Gastroesophageal sphincter (tissue), 4 donors: Measurements from ENCODE around the gene TRIM38. TPM values are rescaled to one million over a fixed set of nuclear protein-coding genes. Genes with fewer than 3 reads are reported as not detected.
"Not testable (repeated sequence)": the region's sequence is repeated elsewhere in the genome, so short reads cannot be mapped to it uniquely, and the experiment has no call there.

Experiments
- ATAC-seq: fragments of 150-250 bp; one replicate; pipeline ENCODE4 v1.9.1; 2016; ENCODE audit warnings: mild to moderate bottlenecking, moderate library complexity
- H3K27ac ChIP-seq, 4 donors: fragments of 200-600 bp; sonication (generic) in 3 of 4; 1 replicate in 3 of 4; 2 replicates in 1 of 4; pipeline ENCODE4 v1.5.1; 2016 to 2019
- H3K27me3 ChIP-seq: fragments of 200-600 bp; sonication (generic); one replicate; pipeline ENCODE4 v1.5.1; 2019
- H3K36me3 ChIP-seq, 2 donors: fragments of 200-600 bp; sonication (generic); one replicate each; pipeline ENCODE4 v1.5.1; 2019; ENCODE audit warnings: control low read depth in 1 of 2
- H3K4me1 ChIP-seq, 3 donors: fragments of 200-600 bp; sonication (generic); 1 replicate in 2 of 3; 2 replicates in 1 of 3; pipeline ENCODE4 v1.5.1; 2016 to 2019; ENCODE audit warnings: control low read depth in 2 of 3
- H3K4me3 ChIP-seq, 2 donors: fragments of 200-600 bp; sonication (generic); one replicate each; pipeline ENCODE4 v1.5.1; 2019; ENCODE audit warnings: mild to moderate bottlenecking in 1 of 2, moderate library complexity in 1 of 2
- H3K9me3 ChIP-seq, 3 donors: fragments of 200-600 bp; sonication (generic); one replicate each; pipeline ENCODE4 v1.5.1; 2017 to 2019; ENCODE audit warnings: control low read depth in 2 of 3
- EP300 ChIP-seq: sonication (generic); formaldehyde crosslinking; IDR thresholded peaks from one replicate; pipeline ENCODE4 v1.6.1; 2017; ENCODE audit warnings: antibody characterized with exemption, mild to moderate bottlenecking
- POLR2A ChIP-seq, 2 donors: fragments of 450-650 bp; IDR thresholded peaks; one replicate each; pipeline ENCODE4 v1.6.1; 2017; ENCODE audit warnings: antibody characterized with exemption in 2 of 2, mild to moderate bottlenecking in 2 of 2, moderate library complexity in 1 of 2
- POLR2AphosphoS5 ChIP-seq: sonication (generic); formaldehyde crosslinking; IDR thresholded peaks from one replicate; pipeline ENCODE4 v1.6.1; 2017; ENCODE audit warnings: antibody characterized with exemption
- WGBS, 2 donors: methylation state at CpG; one replicate each; pipeline ENCODE4 v1.1.5; 2018; ENCODE audit warnings: low coverage in 1 of 2; 5-methylcytosine and 5-hydroxymethylcytosine counted together
- total RNA-seq, 4 donors: library from RNA; depleted of rRNA; stranded (reverse); fragments of >200 nt; gene quantifications; one replicate each; pipeline ENCODE4 v1.1.0, GENCODE V29; 2016
- TF ChIP-seq, protein P1 (sequence below), 4 experiments: fragments of 200-600 bp in 2 of 4; fragments of 450-650 bp in 2 of 4; sonication (generic) in 1 of 4; IDR thresholded peaks; one replicate each; pipeline ENCODE4 v1.5.1; 2017 to 2019; ENCODE audit warnings: antibody characterized with exemption in 4 of 4, mild to moderate bottlenecking in 2 of 4, moderate library complexity in 2 of 4

The TRIM38 gene
- total RNA-seq, 4 donors from 2014 or later, result 6.1 to 10.4 (median 8.2) TPM

DNA sequence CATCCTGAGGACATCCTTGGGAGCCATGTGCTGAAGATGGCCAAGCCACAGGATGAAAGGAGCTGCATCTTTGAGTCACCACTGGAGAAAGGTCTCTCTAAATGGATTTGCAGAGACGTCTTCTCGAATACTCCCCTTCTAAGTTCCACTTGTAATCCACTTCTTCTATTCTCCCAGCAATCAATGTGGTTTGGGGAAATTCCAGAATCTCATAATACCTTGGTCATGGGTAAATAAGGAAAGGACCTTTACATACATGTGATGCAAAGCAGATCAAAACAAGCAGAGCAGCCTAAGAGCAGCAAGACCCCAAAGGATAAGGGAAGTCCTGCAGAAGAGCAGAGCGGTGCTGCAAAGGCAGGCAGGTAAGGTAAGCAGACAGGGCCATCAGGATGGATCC, 35.3 kb downstream of the TRIM38 start:
- Histone ChIP-seq H3K27me3 (no peaks in the 10 kb centered on the region), H3K4me3 (no peak overlapping the region), H3K36me3 (peaks cover 0 to 42% of the 10 kb centered on the region in 2 donors), H3K27ac (no peak overlapping the region), H3K9me3 (no peaks in the 10 kb centered on the region), H3K4me1 (peaks cover 0 to 18% (median 7%) of the 10 kb centered on the region in 3 donors)
- ATAC-seq, result no peak
- 94% methylated on average over 3 of the region's 3 CpGs; no CpG with 5 or more reads in 1 of the 2 donors for WGBS, 2 donors
- TF ChIP-seq POLR2AphosphoS5, result no peak
- TF ChIP-seq POLR2A (IDR thresholded peaks at IDR 0.05), result no peak
- no peak for TF ChIP-seq EP300
- TF ChIP-seq, protein P1, sequence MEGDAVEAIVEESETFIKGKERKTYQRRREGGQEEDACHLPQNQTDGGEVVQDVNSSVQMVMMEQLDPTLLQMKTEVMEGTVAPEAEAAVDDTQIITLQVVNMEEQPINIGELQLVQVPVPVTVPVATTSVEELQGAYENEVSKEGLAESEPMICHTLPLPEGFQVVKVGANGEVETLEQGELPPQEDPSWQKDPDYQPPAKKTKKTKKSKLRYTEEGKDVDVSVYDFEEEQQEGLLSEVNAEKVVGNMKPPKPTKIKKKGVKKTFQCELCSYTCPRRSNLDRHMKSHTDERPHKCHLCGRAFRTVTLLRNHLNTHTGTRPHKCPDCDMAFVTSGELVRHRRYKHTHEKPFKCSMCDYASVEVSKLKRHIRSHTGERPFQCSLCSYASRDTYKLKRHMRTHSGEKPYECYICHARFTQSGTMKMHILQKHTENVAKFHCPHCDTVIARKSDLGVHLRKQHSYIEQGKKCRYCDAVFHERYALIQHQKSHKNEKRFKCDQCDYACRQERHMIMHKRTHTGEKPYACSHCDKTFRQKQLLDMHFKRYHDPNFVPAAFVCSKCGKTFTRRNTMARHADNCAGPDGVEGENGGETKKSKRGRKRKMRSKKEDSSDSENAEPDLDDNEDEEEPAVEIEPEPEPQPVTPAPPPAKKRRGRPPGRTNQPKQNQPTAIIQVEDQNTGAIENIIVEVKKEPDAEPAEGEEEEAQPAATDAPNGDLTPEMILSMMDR (IDR thresholded peaks at IDR 0.05), result no peak

DNA sequence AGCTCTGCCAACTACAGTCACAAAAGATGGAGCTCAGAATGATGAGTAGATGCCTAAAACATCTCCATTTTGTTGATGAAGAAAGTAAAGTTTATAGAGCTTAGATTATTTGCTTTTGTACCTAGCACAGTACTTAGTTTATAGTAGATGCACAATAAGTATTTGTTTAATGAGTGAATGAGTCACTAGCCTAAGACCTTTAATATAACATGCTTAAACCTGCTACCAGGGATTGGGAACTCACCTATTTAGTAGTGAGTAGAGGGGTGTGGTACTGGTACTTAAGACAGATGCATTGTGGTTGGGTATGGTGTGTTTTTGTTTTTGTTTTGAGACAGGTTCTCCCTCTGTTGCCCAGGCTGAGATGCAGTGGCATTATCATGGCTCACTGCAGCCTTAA, 35.8 kb downstream of the TRIM38 start:
- H3K4me1 ChIP-seq, result peaks cover 0 to 14% (median 6%) of the 10 kb centered on the region in 3 donors
- TF ChIP-seq, protein P1 (IDR thresholded peaks at IDR 0.05), result no peak
- TF ChIP-seq POLR2AphosphoS5, result no peak
- no peak for TF ChIP-seq EP300
- no peak for TF ChIP-seq POLR2A (IDR thresholded peaks at IDR 0.05)
- H3K27me3 ChIP-seq, result no peaks in the 10 kb centered on the region
- peaks cover 0 to 42% of the 10 kb centered on the region in 2 donors for H3K36me3 ChIP-seq
- H3K4me3 ChIP-seq, result no peak overlapping the region
- H3K27ac ChIP-seq, result no peak overlapping the region
- H3K9me3 ChIP-seq, result no peaks in the 10 kb centered on the region
- no peak for ATAC-seq

DNA sequence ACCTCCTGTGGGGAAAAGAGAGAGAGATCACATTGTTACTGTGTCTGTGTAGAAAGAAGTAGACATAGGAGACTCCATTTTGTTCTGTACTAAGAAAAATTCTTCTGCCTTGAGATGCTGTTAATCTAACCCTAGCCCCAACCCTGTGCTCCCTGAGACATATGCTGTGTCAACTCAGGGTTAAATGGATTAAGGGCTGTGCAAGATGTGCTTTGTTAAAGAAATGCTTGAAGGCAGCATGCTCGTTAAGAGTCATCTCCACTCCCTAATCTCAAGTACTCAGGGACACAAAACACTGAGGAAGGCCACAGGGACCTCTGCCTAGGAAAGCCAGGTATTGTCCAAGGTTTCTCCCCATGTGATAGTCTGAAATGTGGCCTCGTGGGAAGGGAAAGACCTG, 36.6 kb downstream of the TRIM38 start:
- H3K4me1 ChIP-seq, ATAC-seq, H3K27ac ChIP-seq, H3K27me3 ChIP-seq, H3K9me3 ChIP-seq, H3K4me3 ChIP-seq: not testable (repeated sequence)
- WGBS, 2 donors, result 50 to 67% methylated on average over 1 of the region's 2 CpGs
- peaks cover 0 to 42% of the 10 kb centered on the region in 2 donors for H3K36me3 ChIP-seq

DNA sequence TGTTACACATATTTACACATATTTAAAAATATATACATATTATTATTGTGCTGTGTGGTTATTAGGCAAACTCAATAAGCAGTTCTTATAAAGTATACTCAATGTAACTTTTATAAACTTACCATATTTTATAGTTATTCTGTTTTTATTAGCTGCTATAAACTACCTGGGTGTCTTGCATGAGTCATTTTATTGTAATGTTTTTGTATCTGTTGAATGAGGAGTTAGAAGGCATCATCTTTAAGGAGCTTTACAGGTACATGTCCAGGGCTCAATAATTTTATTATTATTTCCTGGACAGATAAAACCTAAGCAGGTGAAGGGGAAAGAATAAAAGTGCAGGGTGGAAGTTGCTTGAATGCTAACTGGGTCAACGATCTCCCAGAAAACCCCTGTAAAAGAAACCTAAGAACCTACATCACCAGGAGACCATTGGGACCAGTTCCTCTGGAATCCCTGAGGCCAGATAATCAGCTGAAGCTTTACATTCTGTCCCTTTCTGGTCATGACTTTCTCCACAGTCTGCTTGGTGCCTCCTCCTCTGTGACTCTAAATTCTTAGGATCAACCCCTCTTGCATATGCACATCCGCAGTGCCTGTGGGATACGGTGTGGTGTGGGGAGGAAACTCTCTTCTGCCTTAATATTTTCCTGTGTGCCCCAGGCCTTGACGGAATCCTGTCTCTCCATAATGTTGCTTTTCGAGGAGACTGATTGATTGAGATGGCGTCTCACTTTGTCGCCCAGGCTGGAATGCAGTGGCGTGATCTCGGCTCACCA, 38.0 kb downstream of the TRIM38 start:
- WGBS, 2 donors, result 85 to 90% methylated on average over 3 to 7 of the region's 9 CpGs
- no peak overlapping the region for H3K4me3 ChIP-seq
- peaks cover 0 to 2% (median 0%) of the 10 kb centered on the region in 3 donors for H3K4me1 ChIP-seq
- H3K27me3 ChIP-seq, result no peaks in the 10 kb centered on the region
- no peak for ATAC-seq
- H3K36me3 ChIP-seq, result peaks cover 0 to 49% of the 10 kb centered on the region in 2 donors
- no peak overlapping the region for H3K27ac ChIP-seq
- no peaks in the 10 kb centered on the region for H3K9me3 ChIP-seq
- TF ChIP-seq, protein P1 (IDR thresholded peaks at IDR 0.05), result no peak
- TF ChIP-seq POLR2AphosphoS5, result no peak
- no peak for TF ChIP-seq POLR2A (IDR thresholded peaks at IDR 0.05)

DNA sequence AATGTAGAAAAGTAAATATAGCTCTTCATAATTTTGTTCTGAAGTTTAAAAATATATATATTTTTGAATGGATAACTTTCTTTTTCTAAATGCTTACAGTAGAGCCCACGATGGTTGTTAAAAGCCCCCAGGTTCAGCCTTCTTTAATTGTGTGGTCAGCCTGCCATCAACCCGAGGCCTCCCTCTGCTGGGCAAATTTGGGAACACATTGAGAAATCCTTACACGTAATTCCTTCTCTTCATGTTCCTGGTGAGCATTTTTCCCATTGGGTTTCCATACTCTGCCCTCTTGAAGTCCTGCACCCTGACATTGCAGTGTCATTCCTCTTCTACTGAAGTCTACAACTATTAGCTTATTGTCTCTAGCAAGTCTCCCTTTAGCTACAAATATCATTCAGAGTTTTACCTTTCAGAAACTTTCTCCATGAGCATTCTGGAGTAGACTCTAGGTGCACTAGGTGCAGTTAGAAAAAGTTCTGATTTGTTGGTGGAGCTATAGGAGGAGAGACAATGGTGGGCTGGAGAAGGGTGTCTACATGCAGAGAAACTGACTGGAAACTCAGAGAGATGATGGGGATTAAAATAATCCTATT, 40.6 kb downstream of the TRIM38 start:
- no peaks in the 10 kb centered on the region for H3K9me3 ChIP-seq
- H3K36me3 ChIP-seq, result peaks cover 0 to 49% of the 10 kb centered on the region in 2 donors
- no peaks in the 10 kb centered on the region for H3K4me1 ChIP-seq
- ATAC-seq, result peak; percentile 65
- no peak overlapping the region for H3K4me3 ChIP-seq
- H3K27ac ChIP-seq, result no peak overlapping the region
- TF ChIP-seq POLR2AphosphoS5 (peak; percentile 17), EP300 (no peak)
- TF ChIP-seq, protein P1 (IDR thresholded peaks at IDR 0.05), result peak; percentile 70 to 83 (median 75)
- H3K27me3 ChIP-seq, result no peaks in the 10 kb centered on the region
- 0% methylated on average over 3 of the region's 3 CpGs for WGBS, 2 donors
